GM12874 (cell line): ENCODE results near the gene KCNIP4.

Experiments used
- CTCF ChIP-seq: IDR thresholded peaks from 2 replicates; pipeline ENCODE4 v1.5.1; 2011; ENCODE audit warnings: low read depth, mild to moderate bottlenecking, control low read depth, low read length, moderate library complexity; ENCODE audit not compliant: insufficient read depth

KCNIP4 gene

GRCh38 chr4:20698820-20699219 is 1249.8 kb downstream of the KCNIP4 start:
- TF ChIP-seq CTCF, result no peak

GRCh38 chr4:20698382-20698781 is 1250.2 kb downstream of the KCNIP4 start:
- TF ChIP-seq CTCF, result no peak

- TF ChIP-seq CTCF, result no peak
Measured at GRCh38 chr4:20696815-20697214, 1251.8 kb downstream of the KCNIP4 start.

- no peak for TF ChIP-seq CTCF
Measured at GRCh38 chr4:20687864-20688263, 1260.7 kb downstream of the KCNIP4 start.

- no peak for TF ChIP-seq CTCF
Measured at GRCh38 chr4:20684852-20685763, 1263.5 kb downstream of the KCNIP4 start.

GRCh38 chr4:20683766-20684165 is 1264.8 kb downstream of the KCNIP4 start:
- no peak for TF ChIP-seq CTCF

GRCh38 chr4:20682853-20683252 is 1265.7 kb downstream of the KCNIP4 start:
- TF ChIP-seq CTCF, result no peak
